ENCODE results near the gene MISP3. TPM values are rescaled to one million over a fixed set of nuclear protein-coding genes. Genes with fewer than 3 reads are reported as not detected.

Gene MISP3
- total and polyA plus RNA-seq, 9 of the 15 experiments (the other 6 are each of a cell fraction or from before 2014, with no cell fraction given): 0.25 to 5.6 (median 1.6) TPM

DNA sequence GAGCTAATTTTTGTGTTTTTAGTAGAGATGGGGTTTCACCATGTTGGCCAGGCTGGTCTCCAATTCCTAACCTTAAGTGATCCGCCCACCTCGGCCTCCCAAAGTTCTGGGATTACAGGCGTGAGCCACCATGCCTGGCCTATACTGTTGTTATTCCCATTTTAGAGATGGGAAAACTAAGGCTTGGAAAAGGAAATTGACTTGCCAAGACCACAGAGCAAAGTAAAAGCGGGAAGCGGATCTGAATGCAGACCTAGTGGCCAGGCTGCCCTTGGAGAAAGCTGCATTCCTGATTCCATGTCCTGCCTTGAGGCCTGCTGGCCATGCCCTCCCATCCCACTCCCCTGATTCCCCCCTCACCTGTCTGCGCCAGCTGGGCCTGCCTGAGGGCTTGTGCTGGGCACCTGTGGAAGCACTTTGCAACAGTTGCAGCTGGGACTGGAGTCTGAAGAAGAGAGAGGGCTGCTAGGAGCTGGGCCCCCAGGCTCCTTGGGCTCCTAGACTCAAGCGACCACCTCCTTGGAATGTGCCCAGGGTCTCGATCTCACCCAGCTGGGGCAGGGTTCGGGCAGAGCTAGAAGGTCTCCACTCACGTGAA is 16.4 kb upstream of the MISP3 start:
- BruUV-seq (replicated peaks): no TSS peak
- Histone ChIP-seq H2AFZ (ENCODE audit: low read depth, low read length) (no peak overlapping the region), H4K20me1 (replicated peaks; ENCODE audit: control insufficient read depth, insufficient read depth, low read length) (no peaks in the 10 kb centered on the region), H3K27me3 (ENCODE audit: control insufficient read depth in 2 of 2, insufficient read depth in 2 of 2, low read length in 2 of 2) (no peaks in the 10 kb centered on the region), H3K9ac (ENCODE audit: insufficient read depth in 1 of 2, low read depth in 2 of 2, low read length in 2 of 2) (0 out of 4 replicates have a peak overlapping the region, but pooled peaks of 1 of the 2 experiments have one; percentile 78), H3K4me1 (replicated peaks in 1 of 2; ENCODE audit: control insufficient read depth in 2 of 2, insufficient read depth in 2 of 2, low read length in 2 of 2) (peaks cover 30 to 62% of the 10 kb centered on the region in 2 experiments), H3K9me1 (ENCODE audit: control insufficient read depth, insufficient read depth, low read length) (no peaks in the 10 kb centered on the region), H3K9me3 (replicated peaks; ENCODE audit: control insufficient read depth, insufficient read depth, low read depth, low read length) (no peaks in the 10 kb centered on the region), H3K4me3 (no peak overlapping the region), H3K36me3 (ENCODE audit: control insufficient read depth, insufficient read depth, low read length) (peaks cover 6% of the 10 kb centered on the region; the same call in 1 of the 3 replicates), H3K79me2 (ENCODE audit: control insufficient read depth, insufficient read depth, low read length) (no peaks in the 10 kb centered on the region), H3K4me2 (ENCODE audit: insufficient read depth, low read length) (no peak overlapping the region), H3K27ac (ENCODE audit: extremely low read depth, low read depth, low read length) (no peak overlapping the region)
- ChIA-PET POLR2A (interaction anchor here (1.0 kb wide), 1 partner anchor 14 kb away, joined by 4 read pairs; no protein-coding TSS in a partner anchor), CTCF (ENCODE audit: low intra/inter-chr PET ratio) (interaction anchor here (0.5 kb wide), 1 partner anchor 14 kb away, joined by 4 read pairs; no protein-coding TSS in a partner anchor)
- in situ Hi-C loops (cut with MboI) (loop anchor here (25.0 kb wide), 1 partner anchor 469 kb away; no protein-coding TSS in a partner anchor), intact Hi-C loops (cut with micrococcal nuclease) (no loop called here)
- peak in 1 of 4 experiments; percentile 4 for DNase-seq (ENCODE audit: extremely low read depth in 1 of 4, low spot score in 3 of 4)
- no peak for FAIRE-seq
- no peak for ATAC-seq
- 72% methylated on average over 9 of the region's 10 CpGs for WGBS (ENCODE audit: insufficient coverage, low coverage, missing lambda C conversion rate)
- TF ChIP-seq, protein P1, sequence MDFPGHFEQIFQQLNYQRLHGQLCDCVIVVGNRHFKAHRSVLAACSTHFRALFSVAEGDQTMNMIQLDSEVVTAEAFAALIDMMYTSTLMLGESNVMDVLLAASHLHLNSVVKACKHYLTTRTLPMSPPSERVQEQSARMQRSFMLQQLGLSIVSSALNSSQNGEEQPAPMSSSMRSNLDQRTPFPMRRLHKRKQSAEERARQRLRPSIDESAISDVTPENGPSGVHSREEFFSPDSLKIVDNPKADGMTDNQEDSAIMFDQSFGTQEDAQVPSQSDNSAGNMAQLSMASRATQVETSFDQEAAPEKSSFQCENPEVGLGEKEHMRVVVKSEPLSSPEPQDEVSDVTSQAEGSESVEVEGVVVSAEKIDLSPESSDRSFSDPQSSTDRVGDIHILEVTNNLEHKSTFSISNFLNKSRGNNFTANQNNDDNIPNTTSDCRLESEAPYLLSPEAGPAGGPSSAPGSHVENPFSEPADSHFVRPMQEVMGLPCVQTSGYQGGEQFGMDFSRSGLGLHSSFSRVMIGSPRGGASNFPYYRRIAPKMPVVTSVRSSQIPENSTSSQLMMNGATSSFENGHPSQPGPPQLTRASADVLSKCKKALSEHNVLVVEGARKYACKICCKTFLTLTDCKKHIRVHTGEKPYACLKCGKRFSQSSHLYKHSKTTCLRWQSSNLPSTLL (IDR thresholded peaks at IDR 0.05): no peak
- TF ChIP-seq BCOR (IDR thresholded peaks at IDR 0.05): peak; percentile 90
- TF ChIP-seq, protein P2, sequence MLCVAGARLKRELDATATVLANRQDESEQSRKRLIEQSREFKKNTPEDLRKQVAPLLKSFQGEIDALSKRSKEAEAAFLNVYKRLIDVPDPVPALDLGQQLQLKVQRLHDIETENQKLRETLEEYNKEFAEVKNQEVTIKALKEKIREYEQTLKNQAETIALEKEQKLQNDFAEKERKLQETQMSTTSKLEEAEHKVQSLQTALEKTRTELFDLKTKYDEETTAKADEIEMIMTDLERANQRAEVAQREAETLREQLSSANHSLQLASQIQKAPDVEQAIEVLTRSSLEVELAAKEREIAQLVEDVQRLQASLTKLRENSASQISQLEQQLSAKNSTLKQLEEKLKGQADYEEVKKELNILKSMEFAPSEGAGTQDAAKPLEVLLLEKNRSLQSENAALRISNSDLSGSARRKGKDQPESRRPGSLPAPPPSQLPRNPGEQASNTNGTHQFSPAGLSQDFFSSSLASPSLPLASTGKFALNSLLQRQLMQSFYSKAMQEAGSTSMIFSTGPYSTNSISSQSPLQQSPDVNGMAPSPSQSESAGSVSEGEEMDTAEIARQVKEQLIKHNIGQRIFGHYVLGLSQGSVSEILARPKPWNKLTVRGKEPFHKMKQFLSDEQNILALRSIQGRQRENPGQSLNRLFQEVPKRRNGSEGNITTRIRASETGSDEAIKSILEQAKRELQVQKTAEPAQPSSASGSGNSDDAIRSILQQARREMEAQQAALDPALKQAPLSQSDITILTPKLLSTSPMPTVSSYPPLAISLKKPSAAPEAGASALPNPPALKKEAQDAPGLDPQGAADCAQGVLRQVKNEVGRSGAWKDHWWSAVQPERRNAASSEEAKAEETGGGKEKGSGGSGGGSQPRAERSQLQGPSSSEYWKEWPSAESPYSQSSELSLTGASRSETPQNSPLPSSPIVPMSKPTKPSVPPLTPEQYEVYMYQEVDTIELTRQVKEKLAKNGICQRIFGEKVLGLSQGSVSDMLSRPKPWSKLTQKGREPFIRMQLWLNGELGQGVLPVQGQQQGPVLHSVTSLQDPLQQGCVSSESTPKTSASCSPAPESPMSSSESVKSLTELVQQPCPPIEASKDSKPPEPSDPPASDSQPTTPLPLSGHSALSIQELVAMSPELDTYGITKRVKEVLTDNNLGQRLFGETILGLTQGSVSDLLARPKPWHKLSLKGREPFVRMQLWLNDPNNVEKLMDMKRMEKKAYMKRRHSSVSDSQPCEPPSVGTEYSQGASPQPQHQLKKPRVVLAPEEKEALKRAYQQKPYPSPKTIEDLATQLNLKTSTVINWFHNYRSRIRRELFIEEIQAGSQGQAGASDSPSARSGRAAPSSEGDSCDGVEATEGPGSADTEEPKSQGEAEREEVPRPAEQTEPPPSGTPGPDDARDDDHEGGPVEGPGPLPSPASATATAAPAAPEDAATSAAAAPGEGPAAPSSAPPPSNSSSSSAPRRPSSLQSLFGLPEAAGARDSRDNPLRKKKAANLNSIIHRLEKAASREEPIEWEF (CRISPR knock-in tag; IDR thresholded peaks at IDR 0.05): no peak
- no peak for TF ChIP-seq MTA2 (IDR thresholded peaks at IDR 0.05; ENCODE audit: low read depth)
- TF ChIP-seq RFX5 (IDR thresholded peaks at IDR 0.05; ENCODE audit: low read depth, low read length): no peak
- peak; percentile 50; the same call in 1 of the 2 replicates for TF ChIP-seq HDAC2 (IDR thresholded peaks at IDR 0.05)
- no peak for TF ChIP-seq RFX1 (IDR thresholded peaks at IDR 0.05)
- no peak for TF ChIP-seq CREBBP (IDR thresholded peaks at IDR 0.05; ENCODE audit: low read depth, low read length)
- TF ChIP-seq ZNF561 (CRISPR knock-in tag; conservative IDR thresholded peaks at IDR 0.05): no peak
- TF ChIP-seq SMARCA5 (IDR thresholded peaks at IDR 0.05): 0 out of 2 replicates have a peak, but pooled peaks have one; percentile 47
- no peak for TF ChIP-seq ZC3H11A (IDR thresholded peaks at IDR 0.05; ENCODE audit: low read depth, low read length)
- no peak for TF ChIP-seq NFE2L1 (tag; IDR thresholded peaks at IDR 0.05; ENCODE audit: borderline replicate concordance, low read depth)
- TF ChIP-seq, protein P3, sequence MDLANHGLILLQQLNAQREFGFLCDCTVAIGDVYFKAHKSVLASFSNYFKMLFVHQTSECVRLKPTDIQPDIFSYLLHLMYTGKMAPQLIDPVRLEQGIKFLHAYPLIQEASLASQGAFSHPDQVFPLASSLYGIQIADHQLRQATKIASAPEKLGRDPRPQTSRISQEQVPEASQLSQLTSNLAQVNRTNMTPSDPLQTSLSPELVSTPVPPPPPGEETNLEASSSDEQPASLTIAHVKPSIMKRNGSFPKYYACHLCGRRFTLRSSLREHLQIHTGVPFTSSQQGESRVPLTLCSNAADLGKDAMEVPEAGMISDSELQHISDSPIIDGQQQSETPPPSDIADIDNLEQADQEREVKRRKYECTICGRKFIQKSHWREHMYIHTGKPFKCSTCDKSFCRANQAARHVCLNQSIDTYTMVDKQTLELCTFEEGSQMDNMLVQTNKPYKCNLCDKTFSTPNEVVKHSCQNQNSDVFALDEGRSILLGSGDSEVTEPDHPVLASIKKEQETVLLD (IDR thresholded peaks at IDR 0.05): no peak
- TF ChIP-seq, protein P4, sequence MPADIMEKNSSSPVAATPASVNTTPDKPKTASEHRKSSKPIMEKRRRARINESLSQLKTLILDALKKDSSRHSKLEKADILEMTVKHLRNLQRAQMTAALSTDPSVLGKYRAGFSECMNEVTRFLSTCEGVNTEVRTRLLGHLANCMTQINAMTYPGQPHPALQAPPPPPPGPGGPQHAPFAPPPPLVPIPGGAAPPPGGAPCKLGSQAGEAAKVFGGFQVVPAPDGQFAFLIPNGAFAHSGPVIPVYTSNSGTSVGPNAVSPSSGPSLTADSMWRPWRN (IDR thresholded peaks at IDR 0.05; ENCODE audit: low read depth): no peak
